ENCODE data around the gene PPARG. TPM values are rescaled to one million over a fixed set of nuclear protein-coding genes. Genes with fewer than 3 reads are reported as not detected.

PPARG gene
- total and polyA plus RNA-seq, 2 of the 13 experiments (the other 11 are each of a cell fraction or from before 2014, with no cell fraction given): 13.9 to 58.3 TPM

DNA sequence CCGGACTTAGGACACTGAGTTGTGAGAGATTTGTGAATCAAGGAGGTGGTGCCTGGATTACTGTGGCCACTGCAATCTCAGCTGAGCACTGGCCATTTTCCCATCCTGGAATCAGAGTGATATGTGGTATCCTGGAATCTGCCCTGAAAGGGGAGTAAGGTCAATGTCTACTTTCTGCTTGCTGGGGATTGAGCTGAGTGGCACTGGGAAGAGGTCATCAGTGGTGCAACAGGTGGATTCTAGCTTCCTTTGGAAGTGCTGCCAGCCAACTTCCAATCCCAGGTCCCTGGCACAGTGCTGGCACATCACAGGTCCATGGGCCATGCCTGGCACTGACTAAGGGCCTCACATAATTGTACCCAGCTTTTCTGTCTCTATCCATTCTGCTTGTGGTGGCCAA lies 174.8 kb downstream of the PPARG start:
- in situ Hi-C loops (cut with HindIII; ENCODE audit: extremely low pct_ligation_motif_present, low pct_unique_long_range_greater_than_20kb): no loop called here
- BruUV-seq (replicated peaks): no TSS peak

DNA sequence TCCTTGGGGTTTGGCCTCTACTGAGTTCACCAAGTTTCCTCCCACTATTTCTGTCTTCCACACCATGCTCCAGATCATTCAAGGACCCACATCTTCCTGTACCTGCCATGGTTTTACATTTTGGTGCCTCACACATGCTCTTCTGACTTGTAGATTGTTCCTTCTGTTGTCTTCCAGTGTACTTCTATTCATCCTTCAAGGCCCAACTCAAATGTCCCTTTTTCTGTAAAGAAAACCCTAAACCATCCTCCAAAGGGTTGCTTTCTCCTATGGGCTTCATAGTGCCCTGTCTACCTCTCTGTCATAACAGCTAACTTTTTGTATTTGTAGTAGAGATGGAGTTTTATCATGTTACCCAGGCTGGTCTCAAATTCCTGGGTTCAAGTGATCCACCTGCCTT lies 175.3 kb downstream of the PPARG start:
- ATAC-seq: no peak
- in situ Hi-C loops (cut with HindIII; ENCODE audit: extremely low pct_ligation_motif_present, low pct_unique_long_range_greater_than_20kb): no loop called here
- ChIA-PET CTCF (ENCODE audit: low intra/inter-chr PET ratio, low total read pairs) (no interaction called here), POLR2A (no interaction called here)
- H3K27me3 ChIP-seq (ENCODE audit: control insufficient read depth in 1 of 2, insufficient read depth in 2 of 2, low read length in 2 of 2): no peaks in the 10 kb centered on the region
- no peaks in the 10 kb centered on the region for H3K9me3 ChIP-seq (ENCODE audit: low read length)
- H4K20me1 ChIP-seq (ENCODE audit: insufficient read depth, low read length): no peaks in the 10 kb centered on the region
- no peak overlapping the region for H2AFZ ChIP-seq (ENCODE audit: low read length)
- no peak overlapping the region for H3K9ac ChIP-seq (ENCODE audit: insufficient read depth, low read depth, low read length)
- H3K4me1 ChIP-seq (ENCODE audit: insufficient read depth, low read length): peaks cover 52% of the 10 kb centered on the region
- H3K79me2 ChIP-seq (ENCODE audit: insufficient read depth, low read length): no peaks in the 10 kb centered on the region
- intact Hi-C loops (cut with micrococcal nuclease; ENCODE audit: unreplicated experiment): no loop called here
- DNase-seq (ENCODE audit: low spot score): no peak
- H3K4me3 ChIP-seq (replicated peaks in 1 of 3; ENCODE audit: insufficient read depth in 1 of 3, low read depth in 2 of 3, low read length in 3 of 3): no peak overlapping the region
- no TSS peak for BruUV-seq (replicated peaks)
- no peak overlapping the region for H3K27ac ChIP-seq (ENCODE audit: extremely low read length, insufficient read depth, low read length)
- no peak overlapping the region for H3K4me2 ChIP-seq (ENCODE audit: low read depth, low read length)
- FAIRE-seq: no peak
- H3K36me3 ChIP-seq (replicated peaks in 1 of 2; ENCODE audit: control insufficient read depth in 1 of 2, insufficient read depth in 2 of 2, low read length in 2 of 2): no peaks in the 10 kb centered on the region
- TF ChIP-seq ZNF563 (CRISPR knock-in tag; IDR thresholded peaks at IDR 0.05): no peak
- TF ChIP-seq HNRNPL (IDR thresholded peaks at IDR 0.05; ENCODE audit: low read depth, low read length): no peak
- TF ChIP-seq RXRB (CRISPR knock-in tag; IDR thresholded peaks at IDR 0.05; ENCODE audit: borderline replicate concordance): no peak
- TF ChIP-seq NFE2 (CRISPR knock-in tag; IDR thresholded peaks at IDR 0.05): no peak
- TF ChIP-seq, protein P1, sequence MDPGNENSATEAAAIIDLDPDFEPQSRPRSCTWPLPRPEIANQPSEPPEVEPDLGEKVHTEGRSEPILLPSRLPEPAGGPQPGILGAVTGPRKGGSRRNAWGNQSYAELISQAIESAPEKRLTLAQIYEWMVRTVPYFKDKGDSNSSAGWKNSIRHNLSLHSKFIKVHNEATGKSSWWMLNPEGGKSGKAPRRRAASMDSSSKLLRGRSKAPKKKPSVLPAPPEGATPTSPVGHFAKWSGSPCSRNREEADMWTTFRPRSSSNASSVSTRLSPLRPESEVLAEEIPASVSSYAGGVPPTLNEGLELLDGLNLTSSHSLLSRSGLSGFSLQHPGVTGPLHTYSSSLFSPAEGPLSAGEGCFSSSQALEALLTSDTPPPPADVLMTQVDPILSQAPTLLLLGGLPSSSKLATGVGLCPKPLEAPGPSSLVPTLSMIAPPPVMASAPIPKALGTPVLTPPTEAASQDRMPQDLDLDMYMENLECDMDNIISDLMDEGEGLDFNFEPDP (CRISPR knock-in tag; conservative IDR thresholded peaks at IDR 0.05): no peak
- TF ChIP-seq EEA1 (CRISPR knock-in tag; IDR thresholded peaks at IDR 0.05; ENCODE audit: borderline replicate concordance): no peak
- TF ChIP-seq ZNF772 (CRISPR knock-in tag; IDR thresholded peaks at IDR 0.05): no peak
- no peak for TF ChIP-seq ZNF558 (CRISPR knock-in tag; IDR thresholded peaks at IDR 0.05; ENCODE audit: borderline replicate concordance)
- TF ChIP-seq ZKSCAN1 (IDR thresholded peaks at IDR 0.05; ENCODE audit: low read length): no peak
- no peak for TF ChIP-seq MED1 (CRISPR knock-in tag; IDR thresholded peaks at IDR 0.05)
- TF ChIP-seq JUN (CRISPR knock-in tag; IDR thresholded peaks at IDR 0.05): no peak

More for the DNA sequence above, 174.8 kb downstream of the PPARG start:
- TF ChIP-seq GFI1 (CRISPR knock-in tag; IDR thresholded peaks at IDR 0.05; ENCODE audit: borderline replicate concordance) (peak; percentile 88), RARA (CRISPR knock-in tag; IDR thresholded peaks at IDR 0.05) (0 out of 2 replicates have a peak, but pooled peaks have one; percentile 7), ZMYM4 (CRISPR knock-in tag; IDR thresholded peaks at IDR 0.05) (0 out of 2 replicates have a peak, but pooled peaks have one; percentile 18), NR2F6 (IDR thresholded peaks at IDR 0.05) (no peak), NR2F6 (CRISPR knock-in tag; IDR thresholded peaks at IDR 0.05) (peak; percentile 42; the same call in 1 of the 2 replicates), HOXA5 (CRISPR knock-in tag; IDR thresholded peaks at IDR 0.05) (no peak)
- TF ChIP-seq, protein P2, sequence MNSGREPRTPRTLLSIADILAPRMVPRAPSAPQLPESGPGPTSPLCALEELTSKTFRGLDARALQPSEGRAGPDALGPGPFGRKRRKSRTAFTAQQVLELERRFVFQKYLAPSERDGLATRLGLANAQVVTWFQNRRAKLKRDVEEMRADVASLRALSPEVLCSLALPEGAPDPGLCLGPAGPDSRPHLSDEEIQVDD (CRISPR knock-in tag; IDR thresholded peaks at IDR 0.05; ENCODE audit: borderline replicate concordance): no peak
- H3K4me1 ChIP-seq (ENCODE audit: insufficient read depth, low read length): peaks cover 53% of the 10 kb centered on the region
- no peak overlapping the region for H3K4me3 ChIP-seq (replicated peaks in 1 of 3; ENCODE audit: insufficient read depth in 1 of 3, low read depth in 2 of 3, low read length in 3 of 3)
- H3K27ac ChIP-seq (ENCODE audit: extremely low read length, insufficient read depth, low read length): no peak overlapping the region
- POLR2A ChIA-PET: no interaction called here
- no peaks in the 10 kb centered on the region for H4K20me1 ChIP-seq (ENCODE audit: insufficient read depth, low read length)
- intact Hi-C loops (cut with micrococcal nuclease; ENCODE audit: unreplicated experiment): no loop called here
- H2AFZ ChIP-seq (ENCODE audit: low read length): no peak overlapping the region
- H3K27me3 ChIP-seq (ENCODE audit: control insufficient read depth in 1 of 2, insufficient read depth in 2 of 2, low read length in 2 of 2): no peaks in the 10 kb centered on the region
- H3K9me3 ChIP-seq (ENCODE audit: low read length): no peaks in the 10 kb centered on the region
- FAIRE-seq (no peak), ATAC-seq (peak; percentile 36), DNase-seq (ENCODE audit: low spot score) (no peak)
- CTCF ChIA-PET (ENCODE audit: low intra/inter-chr PET ratio, low total read pairs): no interaction called here
- no peak overlapping the region for H3K4me2 ChIP-seq (ENCODE audit: low read depth, low read length)
- no peaks in the 10 kb centered on the region for H3K36me3 ChIP-seq (replicated peaks in 1 of 2; ENCODE audit: control insufficient read depth in 1 of 2, insufficient read depth in 2 of 2, low read length in 2 of 2)
- H3K9ac ChIP-seq (ENCODE audit: insufficient read depth, low read depth, low read length): no peak overlapping the region
- WGBS (ENCODE audit: low lambda C conversion rate): 92% methylated on average over 1 of the region's 1 CpG
- H3K79me2 ChIP-seq (ENCODE audit: insufficient read depth, low read length): no peaks in the 10 kb centered on the region

All from HepG2 (cell line).